SU-DHL-6 (cell line): ENCODE measurements around the gene APBB2.
"Not testable (repeated sequence)": the region's sequence is repeated elsewhere in the genome, so short reads cannot be mapped to it uniquely, and the experiment has no call there.

Source experiments
- H2AFZ ChIP-seq: fragments of 200-600 bp; sonication (generic); 2 replicates; pipeline ENCODE4 v1.6.1; 2014; ENCODE audit warnings: low read depth, mild to moderate bottlenecking, moderate library complexity, mixed read lengths, antibody characterized with exemption, low read length; ENCODE audit not compliant: severe bottlenecking
- H3F3A ChIP-seq: fragments of 200-600 bp; shearing (Covaris generic); 2 replicates; pipeline ENCODE4 v1.6.0; 2016; ENCODE audit warnings: antibody characterized with exemption, mild to moderate bottlenecking; ENCODE audit not compliant: insufficient read depth
- H3K27ac ChIP-seq: fragments of 200-600 bp; sonication (generic); 2 replicates; pipeline ENCODE4 v1.5.1; 2016; ENCODE audit warnings: low read depth, mild to moderate bottlenecking, low read length, moderate library complexity, mixed read lengths
- H3K27me3 ChIP-seq: fragments of 200-600 bp; sonication (generic), shearing (Covaris generic); 2 replicates; pipeline ENCODE4 v1.6.0; 2014; ENCODE audit warnings: mild to moderate bottlenecking, low read length
- H3K36me3 ChIP-seq: fragments of 200-600 bp; sonication (generic); 2 replicates; pipeline ENCODE4 v1.6.1; 2014; ENCODE audit warnings: mild to moderate bottlenecking, low read length, mixed read lengths
- H3K4me2 ChIP-seq: fragments of 300-600, 200-600 bp; shearing (Covaris generic), sonication (generic); 2 replicates; pipeline ENCODE4 v1.6.0; 2014; ENCODE audit warnings: low read length, low read depth, mild to moderate bottlenecking; ENCODE audit not compliant: poor library complexity, severe bottlenecking
- H3K4me3 ChIP-seq: fragments of 200-600 bp; sonication (generic); 2 replicates; pipeline ENCODE4 v1.5.1; 2014; ENCODE audit warnings: antibody characterized with exemption, low read length, mild to moderate bottlenecking, mixed read lengths; ENCODE audit not compliant: insufficient read depth, poor library complexity, severe bottlenecking
- H3K79me2 ChIP-seq: fragments of 200-600 bp; sonication (generic); 2 replicates; pipeline ENCODE4 v1.6.1; 2014; ENCODE audit warnings: mild to moderate bottlenecking, low read length, moderate library complexity; ENCODE audit not compliant: insufficient read depth
- H3K9ac ChIP-seq: fragments of 200-600 bp; sonication (generic); 2 replicates; pipeline ENCODE4 v1.7.0; 2014; ENCODE audit warnings: mild to moderate bottlenecking, low read length
- H3K9me2 ChIP-seq: fragments of 200-600 bp; sonication (generic); replicated peaks from 2 replicates; pipeline ENCODE4 v1.6.1; 2014; ENCODE audit warnings: low read length; ENCODE audit not compliant: insufficient read depth
- H3K9me3 ChIP-seq: fragments of 200-600 bp; sonication (generic); 2 replicates; pipeline ENCODE4 v1.6.1; 2014; ENCODE audit warnings: low read length, mixed read lengths; ENCODE audit not compliant: insufficient read depth
- H4K20me1 ChIP-seq: fragments of 200-600 bp; sonication (generic); 2 replicates; pipeline ENCODE4 v1.6.1; 2014; ENCODE audit warnings: low read depth, mild to moderate bottlenecking, antibody characterized with exemption, low read length, moderate library complexity, mixed read lengths
- EZH2phosphoT487 ChIP-seq: fragments of 200-600 bp; sonication (generic), shearing (Covaris generic); conservative IDR thresholded peaks from 2 replicates; pipeline ENCODE4 v1.6.1; 2018; ENCODE audit warnings: mild to moderate bottlenecking, antibody characterized with exemption, low read length, moderate library complexity, mixed read lengths
- TF ChIP-seq, protein P1 (sequence below): fragments of 200-600 bp; sonication (generic); IDR thresholded peaks from one replicate; pipeline ENCODE4 v1.5.1; 2017; ENCODE audit warnings: antibody characterized with exemption, mild to moderate bottlenecking, low read length, moderate library complexity; ENCODE audit not compliant: insufficient read depth, poor library complexity, severe bottlenecking

The APBB2 gene

DNA sequence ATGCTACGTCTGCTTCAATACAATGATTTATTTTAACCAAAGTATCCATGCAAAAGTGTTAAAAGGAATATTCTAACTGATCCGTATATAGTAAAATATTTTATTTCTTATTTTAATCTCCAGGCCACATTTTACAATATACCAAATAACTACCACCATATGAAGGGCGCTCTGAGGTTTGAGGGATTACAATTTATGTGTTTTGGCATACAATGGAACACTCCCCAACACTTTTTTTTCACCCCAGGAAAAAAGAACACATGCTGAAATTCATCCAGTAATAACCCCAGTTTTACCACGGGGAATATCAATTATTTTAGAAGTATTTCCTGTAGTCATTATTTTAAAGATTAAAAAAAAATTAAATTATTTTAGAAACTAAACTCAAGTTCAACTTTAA is 65.4 kb downstream of the APBB2 start:
- Histone ChIP-seq H3K4me2 (no peak overlapping the region), H3K79me2 (peaks cover 45% of the 10 kb centered on the region), H3K9me2 (no peaks in the 10 kb centered on the region), H3F3A (no peaks in the 10 kb centered on the region), H3K36me3 (no peaks in the 10 kb centered on the region), H3K27me3 (no peaks in the 10 kb centered on the region), H2AFZ (no peak overlapping the region), H3K9me3 (no peaks in the 10 kb centered on the region), H3K9ac (no peak overlapping the region), H4K20me1 (no peaks in the 10 kb centered on the region), H3K4me3 (no peak overlapping the region), H3K27ac (no peak overlapping the region)
- no peak for TF ChIP-seq EZH2phosphoT487
- TF ChIP-seq, protein P1, sequence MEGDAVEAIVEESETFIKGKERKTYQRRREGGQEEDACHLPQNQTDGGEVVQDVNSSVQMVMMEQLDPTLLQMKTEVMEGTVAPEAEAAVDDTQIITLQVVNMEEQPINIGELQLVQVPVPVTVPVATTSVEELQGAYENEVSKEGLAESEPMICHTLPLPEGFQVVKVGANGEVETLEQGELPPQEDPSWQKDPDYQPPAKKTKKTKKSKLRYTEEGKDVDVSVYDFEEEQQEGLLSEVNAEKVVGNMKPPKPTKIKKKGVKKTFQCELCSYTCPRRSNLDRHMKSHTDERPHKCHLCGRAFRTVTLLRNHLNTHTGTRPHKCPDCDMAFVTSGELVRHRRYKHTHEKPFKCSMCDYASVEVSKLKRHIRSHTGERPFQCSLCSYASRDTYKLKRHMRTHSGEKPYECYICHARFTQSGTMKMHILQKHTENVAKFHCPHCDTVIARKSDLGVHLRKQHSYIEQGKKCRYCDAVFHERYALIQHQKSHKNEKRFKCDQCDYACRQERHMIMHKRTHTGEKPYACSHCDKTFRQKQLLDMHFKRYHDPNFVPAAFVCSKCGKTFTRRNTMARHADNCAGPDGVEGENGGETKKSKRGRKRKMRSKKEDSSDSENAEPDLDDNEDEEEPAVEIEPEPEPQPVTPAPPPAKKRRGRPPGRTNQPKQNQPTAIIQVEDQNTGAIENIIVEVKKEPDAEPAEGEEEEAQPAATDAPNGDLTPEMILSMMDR, result no peak

DNA sequence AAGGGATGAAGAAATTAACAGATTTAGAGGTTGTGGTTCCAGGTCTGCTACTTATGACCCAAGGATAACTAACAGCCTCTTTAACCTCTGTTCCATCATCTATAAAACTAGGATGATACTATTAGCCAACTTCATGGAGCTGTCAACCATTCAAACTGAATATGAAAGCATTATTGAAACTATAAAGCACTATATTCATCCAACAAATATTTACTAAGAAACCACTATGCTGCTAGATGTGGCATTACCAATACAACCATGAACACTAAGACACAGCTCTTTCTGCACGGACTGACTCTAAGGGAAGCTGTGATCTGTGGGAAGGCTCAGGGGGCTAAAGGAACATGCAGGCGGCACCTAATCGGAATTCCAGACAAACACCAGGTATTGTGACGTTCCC is 66.0 kb downstream of the APBB2 start:
- Histone ChIP-seq H3K27ac (no peak overlapping the region), H3K9me3 (no peaks in the 10 kb centered on the region), H3K4me3 (no peak overlapping the region), H3K27me3 (no peaks in the 10 kb centered on the region), H3K9me2 (no peaks in the 10 kb centered on the region), H3K36me3 (no peaks in the 10 kb centered on the region), H2AFZ (no peak overlapping the region), H3K4me2 (no peak overlapping the region), H3K79me2 (peaks cover 49% of the 10 kb centered on the region), H4K20me1 (no peaks in the 10 kb centered on the region), H3K9ac (no peak overlapping the region), H3F3A (no peaks in the 10 kb centered on the region)
- TF ChIP-seq, protein P1, result no peak
- no peak for TF ChIP-seq EZH2phosphoT487

DNA sequence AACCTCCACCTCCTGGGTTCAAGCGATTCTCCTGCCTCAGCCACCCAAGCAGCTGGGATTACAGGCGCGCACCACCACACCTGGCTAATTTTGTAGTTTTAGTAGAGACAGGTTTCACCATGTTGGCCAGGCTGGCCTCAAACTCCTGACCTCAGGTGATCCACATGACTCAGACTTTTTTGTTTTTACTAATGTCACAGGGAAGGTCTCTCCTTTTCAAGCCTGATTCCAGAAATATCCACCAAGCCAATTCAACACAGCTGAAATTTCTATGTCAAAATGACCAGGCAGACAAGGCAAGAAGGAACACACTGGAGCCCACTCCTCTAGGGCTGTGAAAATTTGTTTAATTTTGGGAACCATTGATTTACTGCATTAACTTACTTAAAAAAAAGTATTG is 66.8 kb downstream of the APBB2 start:
- H3K79me2 ChIP-seq, result peaks cover 47% of the 10 kb centered on the region
- not testable (repeated sequence) for H3K9me2 ChIP-seq, H3K27ac ChIP-seq, H3K4me2 ChIP-seq, H3K9ac ChIP-seq, H2AFZ ChIP-seq, H3K9me3 ChIP-seq, H3K36me3 ChIP-seq, H3F3A ChIP-seq, H4K20me1 ChIP-seq, H3K4me3 ChIP-seq, H3K27me3 ChIP-seq

DNA sequence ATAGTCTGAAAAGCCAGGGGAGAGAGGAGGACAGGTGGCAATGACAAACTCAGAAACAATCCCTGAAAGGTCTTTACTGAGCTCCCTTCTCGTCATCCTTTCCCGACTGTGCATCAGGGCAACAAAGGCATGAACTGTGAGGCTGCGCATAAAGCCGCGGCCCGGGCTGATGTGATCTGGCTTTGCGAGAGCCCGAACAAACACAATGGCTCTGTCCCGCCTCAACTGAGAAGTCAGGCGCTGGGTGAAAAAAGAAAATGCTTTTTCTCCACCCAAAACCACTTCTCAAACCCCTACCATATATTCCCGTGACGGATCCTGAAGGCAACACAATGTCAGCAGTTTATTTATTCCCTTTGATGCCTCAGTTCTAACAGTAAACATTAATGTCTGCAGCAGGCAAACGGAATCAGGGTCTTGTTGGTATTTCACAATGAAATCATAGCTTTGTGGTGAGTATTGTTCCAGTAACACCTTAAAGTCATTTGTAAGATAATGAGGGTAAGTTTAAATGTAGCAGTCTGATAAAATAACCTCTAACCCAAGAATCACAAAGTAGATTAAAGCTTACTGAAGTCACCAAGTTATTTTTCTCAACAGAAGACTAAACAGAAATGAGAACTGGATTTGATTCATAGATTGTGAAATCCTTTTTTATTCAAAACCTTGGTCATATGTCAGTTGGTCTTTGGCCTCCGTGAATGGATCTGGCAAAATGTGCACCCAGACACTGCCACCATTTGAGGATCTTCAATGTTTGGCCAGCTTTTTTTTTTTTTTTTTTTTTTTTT is 67.4 kb downstream of the APBB2 start:
- H3K27me3 ChIP-seq, result no peaks in the 10 kb centered on the region
- H3K9me2 ChIP-seq, result no peaks in the 10 kb centered on the region
- no peak overlapping the region for H3K4me2 ChIP-seq
- no peak overlapping the region for H2AFZ ChIP-seq
- no peak overlapping the region for H3K4me3 ChIP-seq
- TF ChIP-seq, protein P1, result no peak
- TF ChIP-seq EZH2phosphoT487, result no peak
- no peaks in the 10 kb centered on the region for H3K36me3 ChIP-seq
- H4K20me1 ChIP-seq, result no peaks in the 10 kb centered on the region
- H3K27ac ChIP-seq, result no peak overlapping the region
- H3K79me2 ChIP-seq, result peaks cover 47% of the 10 kb centered on the region
- H3F3A ChIP-seq, result no peaks in the 10 kb centered on the region
- H3K9me3 ChIP-seq, result no peaks in the 10 kb centered on the region
- H3K9ac ChIP-seq, result no peak overlapping the region
